Measurements from ENCODE around the gene ZNF805.

- TF ChIP-seq ZNF221 (tag by site-specific recombination; IDR thresholded peaks at IDR 0.05; ENCODE audit: borderline replicate concordance): no peak
- no peak for TF ChIP-seq PRDM1 (tag by site-specific recombination; IDR thresholded peaks at IDR 0.05)
- no peak for TF ChIP-seq ZBTB11 (tag by site-specific recombination; conservative IDR thresholded peaks at IDR 0.05; ENCODE audit: low read depth)
- no peak for TF ChIP-seq CTCF (tag by site-specific recombination; IDR thresholded peaks at IDR 0.05)
- TF ChIP-seq ZNF138 (tag by site-specific recombination; IDR thresholded peaks at IDR 0.05; ENCODE audit: borderline replicate concordance): no peak
These were observed 47.4 kb upstream of the ZNF805 start for GRCh38 chr19:57192993-57193392.
